ENCODE data around the gene PANK4. TPM values are rescaled to one million over a fixed set of nuclear protein-coding genes. Genes with fewer than 3 reads are reported as not detected.

Gene PANK4
- polyA plus RNA-seq, 1 donor = 20.7 TPM

DNA sequence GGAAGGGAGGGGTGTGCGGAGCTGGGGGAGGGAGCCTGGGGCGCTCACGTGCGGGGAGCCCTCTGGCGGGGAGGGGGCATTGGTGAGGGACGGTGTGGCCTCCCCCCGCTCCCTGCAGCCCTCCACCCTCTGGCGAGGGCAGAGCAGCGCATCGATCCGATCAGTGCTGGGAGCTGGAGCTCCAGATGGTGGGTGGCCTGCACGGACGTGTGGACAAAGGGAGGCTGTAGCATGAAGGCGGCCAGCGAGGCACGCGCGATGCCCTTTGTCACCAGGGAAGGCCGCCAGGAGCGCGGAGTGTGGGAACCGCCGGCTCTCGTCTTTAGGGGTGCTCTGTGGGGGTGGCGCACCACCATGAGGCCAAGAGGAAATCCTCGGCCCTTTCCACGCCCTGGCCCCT lies 9.1 kb upstream of the PANK4 start:
- DNase-seq = no peak
- no CpG with 5 or more reads among the region's 27 CpGs for WGBS (ENCODE audit: insufficient coverage, low lambda C conversion rate)

DNA sequence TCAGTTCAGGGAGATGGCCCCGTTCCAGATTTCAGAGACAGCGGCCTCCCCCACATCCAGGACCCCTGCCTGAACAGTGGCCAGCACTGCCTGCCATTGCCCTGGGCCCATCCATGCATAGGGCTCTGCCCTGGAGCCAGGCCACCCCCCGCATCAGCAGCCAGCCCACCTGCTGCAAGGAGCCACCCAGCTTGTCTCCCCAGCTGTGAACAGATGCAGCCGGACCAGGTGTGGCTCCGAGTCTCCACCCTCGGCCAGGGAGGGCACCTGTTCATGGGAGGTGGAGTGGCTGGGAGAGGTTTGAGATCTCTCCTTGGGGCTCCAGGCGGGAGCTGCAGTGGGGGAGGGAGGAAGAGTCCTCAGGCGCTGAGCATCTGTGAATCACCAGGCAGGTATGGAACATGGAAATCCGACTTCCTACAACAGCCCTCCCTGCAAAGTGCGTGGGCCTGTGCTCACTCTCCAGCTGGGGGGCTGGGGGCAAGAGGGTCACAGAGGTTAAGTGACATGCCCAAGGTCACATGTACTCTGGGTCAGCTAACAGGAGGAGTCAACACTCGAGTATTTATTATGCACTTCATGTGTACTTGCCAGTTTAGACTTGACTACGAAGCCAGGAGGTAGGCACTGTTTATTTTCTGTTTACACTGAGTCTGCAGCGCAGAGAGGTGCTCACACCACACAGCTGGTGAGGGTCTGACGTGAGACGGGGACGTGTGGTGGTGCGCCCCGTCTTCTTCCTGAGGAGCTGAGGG lies 8.5 kb upstream of the PANK4 start:
- peaks cover 19% of the 10 kb centered on the region for H3K4me1 ChIP-seq (ENCODE audit: control insufficient read depth, insufficient read depth, low read length)
- no peaks in the 10 kb centered on the region for H3K36me3 ChIP-seq (ENCODE audit: control insufficient read depth, insufficient read depth, low read length)
- H3K9me3 ChIP-seq (ENCODE audit: control insufficient read depth, low read depth, low read length) = peaks cover 11% of the 10 kb centered on the region
- peak; percentile 52 to 64 for DNase-seq
- H3K4me3 ChIP-seq (ENCODE audit: low read length) = no peak overlapping the region
- WGBS (ENCODE audit: insufficient coverage, low lambda C conversion rate) = no CpG with 5 or more reads among the region's 18 CpGs
- H3K27ac ChIP-seq (ENCODE audit: low read length) = no peak overlapping the region
- H3K27me3 ChIP-seq (ENCODE audit: control insufficient read depth, insufficient read depth, low read length) = peaks cover 73% of the 10 kb centered on the region

More for the DNA sequence above, 9.1 kb upstream of the PANK4 start:
- Histone ChIP-seq H3K27me3 (ENCODE audit: control insufficient read depth, insufficient read depth, low read length) (peaks cover 72% of the 10 kb centered on the region), H3K27ac (ENCODE audit: low read length) (no peak overlapping the region), H3K4me3 (ENCODE audit: low read length) (no peak overlapping the region), H3K36me3 (ENCODE audit: control insufficient read depth, insufficient read depth, low read length) (no peaks in the 10 kb centered on the region), H3K4me1 (ENCODE audit: control insufficient read depth, insufficient read depth, low read length) (peaks cover 15% of the 10 kb centered on the region), H3K9me3 (ENCODE audit: control insufficient read depth, low read depth, low read length) (peaks cover 11% of the 10 kb centered on the region)

- no peaks in the 10 kb centered on the region for H3K36me3 ChIP-seq (ENCODE audit: control insufficient read depth, insufficient read depth, low read length)
- H3K4me1 ChIP-seq (ENCODE audit: control insufficient read depth, insufficient read depth, low read length) = peaks cover 21% of the 10 kb centered on the region
- WGBS (ENCODE audit: insufficient coverage, low lambda C conversion rate) = no CpG with 5 or more reads among the region's 7 CpGs
- peaks cover 76% of the 10 kb centered on the region for H3K27me3 ChIP-seq (ENCODE audit: control insufficient read depth, insufficient read depth, low read length)
- H3K4me3 ChIP-seq (ENCODE audit: low read length) = no peak overlapping the region
- no peak overlapping the region for H3K27ac ChIP-seq (ENCODE audit: low read length)
- peaks cover 11% of the 10 kb centered on the region for H3K9me3 ChIP-seq (ENCODE audit: control insufficient read depth, low read depth, low read length)
- DNase-seq = no peak
Measured at GRCh38 chr1:2534315-2534686, 7.9 kb upstream of the PANK4 start.

GRCh38 chr1:2533365-2533764 lies 7.0 kb upstream of the PANK4 start:
- Histone ChIP-seq H3K27ac (ENCODE audit: low read length) (no peak overlapping the region), H3K27me3 (ENCODE audit: control insufficient read depth, insufficient read depth, low read length) (peaks cover 81% of the 10 kb centered on the region), H3K4me1 (ENCODE audit: control insufficient read depth, insufficient read depth, low read length) (peaks cover 30% of the 10 kb centered on the region), H3K9me3 (ENCODE audit: control insufficient read depth, low read depth, low read length) (peaks cover 11% of the 10 kb centered on the region), H3K4me3 (ENCODE audit: low read length) (no peak overlapping the region), H3K36me3 (ENCODE audit: control insufficient read depth, insufficient read depth, low read length) (no peaks in the 10 kb centered on the region)
- DNase-seq = no peak
- no CpG with 5 or more reads among the region's 11 CpGs for WGBS (ENCODE audit: insufficient coverage, low lambda C conversion rate)

DNA sequence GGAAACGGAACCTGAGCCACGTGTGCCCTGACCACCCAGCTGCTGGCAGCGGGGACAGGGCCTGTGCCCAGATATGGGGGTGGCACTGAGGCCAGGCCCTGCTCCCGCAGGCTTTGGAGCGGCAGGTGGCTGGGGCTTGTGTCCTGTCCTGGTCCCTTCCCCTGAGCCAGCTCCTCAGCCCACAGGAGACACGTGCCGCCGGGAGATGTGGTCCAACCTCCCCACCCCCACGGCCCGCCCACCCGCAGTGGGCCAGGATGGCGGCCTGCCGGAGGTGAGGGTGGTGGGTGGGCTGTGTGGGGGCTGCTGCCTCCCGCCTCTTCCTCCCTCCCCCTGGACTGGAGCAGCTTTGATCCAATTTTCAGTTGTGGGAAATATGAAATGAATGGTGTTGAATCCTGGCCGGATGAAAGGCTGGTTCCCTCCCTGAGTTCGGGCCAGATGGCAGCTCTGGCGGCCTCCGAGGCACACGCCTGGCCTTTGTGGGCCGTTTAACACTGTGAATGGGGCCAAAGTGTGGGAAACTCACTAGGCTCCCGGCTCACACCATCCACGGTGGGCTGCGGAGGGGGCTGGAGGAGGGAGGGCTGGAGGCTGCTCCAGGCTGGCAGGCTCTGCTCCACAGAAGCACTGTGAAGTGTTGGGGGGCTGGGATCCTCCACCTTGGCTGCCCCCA lies 6.2 kb upstream of the PANK4 start:
- H3K36me3 ChIP-seq (ENCODE audit: control insufficient read depth, insufficient read depth, low read length) = no peaks in the 10 kb centered on the region
- H3K4me1 ChIP-seq (ENCODE audit: control insufficient read depth, insufficient read depth, low read length) = peaks cover 34% of the 10 kb centered on the region
- no peak for DNase-seq
- peaks cover 11% of the 10 kb centered on the region for H3K9me3 ChIP-seq (ENCODE audit: control insufficient read depth, low read depth, low read length)
- no peak overlapping the region for H3K4me3 ChIP-seq (ENCODE audit: low read length)
- WGBS (ENCODE audit: insufficient coverage, low lambda C conversion rate) = no CpG with 5 or more reads among the region's 23 CpGs
- H3K27me3 ChIP-seq (ENCODE audit: control insufficient read depth, insufficient read depth, low read length) = peaks cover 86% of the 10 kb centered on the region
- H3K27ac ChIP-seq (ENCODE audit: low read length) = no peak overlapping the region

GRCh38 chr1:2530513-2531361 lies 4.3 kb upstream of the PANK4 start:
- no peak overlapping the region for H3K27ac ChIP-seq (ENCODE audit: low read length)
- no peaks in the 10 kb centered on the region for H3K36me3 ChIP-seq (ENCODE audit: control insufficient read depth, insufficient read depth, low read length)
- H3K4me1 ChIP-seq (ENCODE audit: control insufficient read depth, insufficient read depth, low read length) = peaks cover 44% of the 10 kb centered on the region
- peaks cover 8% of the 10 kb centered on the region for H3K9me3 ChIP-seq (ENCODE audit: control insufficient read depth, low read depth, low read length)
- no CpG with 5 or more reads among the region's 30 CpGs for WGBS (ENCODE audit: insufficient coverage, low lambda C conversion rate)
- DNase-seq = peak in 1 of 2 donors; percentile 28
- H3K4me3 ChIP-seq (ENCODE audit: low read length) = no peak overlapping the region
- H3K27me3 ChIP-seq (ENCODE audit: control insufficient read depth, insufficient read depth, low read length) = peaks cover 77% of the 10 kb centered on the region

DNA sequence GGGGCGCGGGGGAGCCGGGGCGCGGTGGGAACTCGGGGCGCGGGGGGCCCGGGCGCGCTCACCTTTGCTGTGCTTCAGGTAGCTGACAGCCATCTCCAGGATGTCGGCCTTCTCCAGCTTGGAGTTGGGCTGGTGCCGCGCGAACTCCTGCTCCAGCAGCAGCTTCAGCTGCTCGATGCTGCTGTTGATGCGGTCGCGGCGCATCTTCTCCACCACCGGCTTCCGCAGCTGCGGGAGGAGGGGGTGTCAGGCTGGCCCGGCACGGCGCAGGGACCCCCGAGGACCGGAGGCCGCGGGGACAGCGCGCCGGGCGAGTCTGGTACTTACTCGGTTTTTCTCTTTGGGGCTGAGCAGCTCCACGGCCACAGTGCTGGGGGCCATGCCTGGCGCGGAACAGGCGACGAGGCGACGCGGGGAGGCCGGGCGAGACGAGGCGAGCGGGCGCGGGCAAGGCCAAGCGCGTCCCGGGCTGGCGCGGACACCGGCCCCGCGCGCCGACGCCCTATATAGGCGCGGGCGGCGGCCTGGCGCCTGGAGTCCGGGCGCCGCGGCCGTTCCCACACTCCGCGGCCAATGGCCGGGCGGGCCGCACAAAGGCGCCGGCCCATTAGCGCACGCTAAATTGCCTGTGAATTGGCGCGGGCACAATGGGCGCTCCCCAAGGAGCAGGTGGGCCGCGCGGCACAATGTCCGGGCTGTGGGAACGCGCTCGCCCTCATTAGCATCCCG lies 3.6 kb upstream of the PANK4 start, which contains the start of gene HES5:
Gene HES5 (minus strand): TSS at position 480 of the 729 bp plus-strand sequence. CDS start 99 bp downstream, at position 381.
- Histone ChIP-seq H3K36me3 (ENCODE audit: control insufficient read depth, insufficient read depth, low read length) (no peaks in the 10 kb centered on the region), H3K4me1 (ENCODE audit: control insufficient read depth, insufficient read depth, low read length) (peaks cover 46% of the 10 kb centered on the region), H3K27me3 (ENCODE audit: control insufficient read depth, insufficient read depth, low read length) (peaks cover 70% of the 10 kb centered on the region), H3K27ac (ENCODE audit: low read length) (no peak within 1 kb of the TSS), H3K4me3 (ENCODE audit: low read length) (no peak within 1 kb of the TSS), H3K9me3 (ENCODE audit: control insufficient read depth, low read depth, low read length) (peaks cover 6% of the 10 kb centered on the region)
- peak in 1 of 2 donors; percentile 32 for DNase-seq
- WGBS (ENCODE audit: insufficient coverage, low lambda C conversion rate) = no CpG with 5 or more reads among the region's 91 CpGs

GRCh38 chr1:2528966-2529783 lies 2.8 kb upstream of the PANK4 start:
- no peak overlapping the region for H3K27ac ChIP-seq (ENCODE audit: low read length)
- peaks cover 6% of the 10 kb centered on the region for H3K9me3 ChIP-seq (ENCODE audit: control insufficient read depth, low read depth, low read length)
- DNase-seq = peak in 1 of 2 donors; percentile 53

GRCh38 chr1:2528611-2528965 lies 2.2 kb upstream of the PANK4 start:
- peaks cover 56% of the 10 kb centered on the region for H3K27me3 ChIP-seq (ENCODE audit: control insufficient read depth, insufficient read depth, low read length)
- DNase-seq = peak; percentile 31 to 69

More at GRCh38 chr1:2528966-2529783, 2.8 kb upstream of the PANK4 start:
- Histone ChIP-seq H3K4me3 (ENCODE audit: low read length) (no peak overlapping the region), H3K4me1 (ENCODE audit: control insufficient read depth, insufficient read depth, low read length) (peaks cover 47% of the 10 kb centered on the region), H3K36me3 (ENCODE audit: control insufficient read depth, insufficient read depth, low read length) (no peaks in the 10 kb centered on the region), H3K27me3 (ENCODE audit: control insufficient read depth, insufficient read depth, low read length) (peaks cover 62% of the 10 kb centered on the region)
- no CpG with 5 or more reads among the region's 84 CpGs for WGBS (ENCODE audit: insufficient coverage, low lambda C conversion rate)

More at GRCh38 chr1:2528611-2528965, 2.2 kb upstream of the PANK4 start:
- H3K27ac ChIP-seq (ENCODE audit: low read length) = no peak overlapping the region
- no CpG with 5 or more reads among the region's 10 CpGs for WGBS (ENCODE audit: insufficient coverage, low lambda C conversion rate)
- peaks cover 49% of the 10 kb centered on the region for H3K4me1 ChIP-seq (ENCODE audit: control insufficient read depth, insufficient read depth, low read length)
- H3K4me3 ChIP-seq (ENCODE audit: low read length) = no peak overlapping the region
- no peaks in the 10 kb centered on the region for H3K36me3 ChIP-seq (ENCODE audit: control insufficient read depth, insufficient read depth, low read length)
- H3K9me3 ChIP-seq (ENCODE audit: control insufficient read depth, low read depth, low read length) = peaks cover 6% of the 10 kb centered on the region
